Esophagus muscularis mucosa (tissue), 4 donors: ENCODE results near the gene AAGAB.

Source experiments
- CTCF ChIP-seq, 3 experiments: fragments of 200-600 bp in 2 of 3; fragments of 450-650 bp in 1 of 3; sonication (generic) in 2 of 3; IDR thresholded peaks; one replicate each; pipeline ENCODE4 v1.5.1; 2017 to 2019; ENCODE audit warnings: antibody characterized with exemption in 3 of 3, mild to moderate bottlenecking in 2 of 3, moderate library complexity in 1 of 3
- EP300 ChIP-seq: sonication (generic); formaldehyde crosslinking; IDR thresholded peaks from one replicate; pipeline ENCODE4 v1.6.1; 2017; ENCODE audit warnings: antibody characterized with exemption
- POLR2A ChIP-seq: fragments of 450-650 bp; IDR thresholded peaks from one replicate; pipeline ENCODE4 v1.6.1; 2017; ENCODE audit warnings: antibody characterized with exemption, moderate library complexity, mild to moderate bottlenecking, low read depth

- peak in 1 of 3 experiments; percentile 19 for TF ChIP-seq CTCF (IDR thresholded peaks at IDR 0.05)
- TF ChIP-seq POLR2A = no peak
- no peak for TF ChIP-seq EP300
These were observed 14.0 kb downstream of the AAGAB start for GRCh38 chr15:67240235-67241131.
